ELF-1 (cell line): ENCODE results near the gene PKD1L1.
"Not testable (repeated sequence)": the region's sequence is repeated elsewhere in the genome, so short reads cannot be mapped to it uniquely, and the experiment has no call there.

Experiments used
- DNase-seq: peaks from one replicate; pipeline ENCODE4 v3.0.0-alpha.2; 2016; ENCODE audit warnings: low read depth, low spot score

The PKD1L1 gene

DNA sequence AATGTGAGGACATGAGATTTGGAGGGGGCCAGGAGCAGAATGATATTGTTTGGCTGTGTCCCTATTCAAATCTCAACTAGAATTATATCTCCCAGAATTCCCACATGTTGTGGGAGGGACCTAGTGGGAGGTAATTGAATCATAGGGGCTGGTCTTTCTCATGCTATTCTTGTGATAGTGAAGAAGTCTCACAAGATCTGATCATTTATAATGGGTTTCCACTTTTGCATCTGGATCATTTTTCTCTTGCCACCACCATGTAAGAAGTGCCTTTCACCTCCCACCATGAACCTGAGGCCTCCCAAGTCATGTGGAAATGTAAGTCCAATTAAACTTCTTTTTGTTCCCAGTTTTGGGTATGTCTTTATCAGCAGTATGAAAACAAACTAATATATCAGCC lies 153.1 kb downstream of the PKD1L1 start:
- DNase-seq = not testable (repeated sequence)

DNA sequence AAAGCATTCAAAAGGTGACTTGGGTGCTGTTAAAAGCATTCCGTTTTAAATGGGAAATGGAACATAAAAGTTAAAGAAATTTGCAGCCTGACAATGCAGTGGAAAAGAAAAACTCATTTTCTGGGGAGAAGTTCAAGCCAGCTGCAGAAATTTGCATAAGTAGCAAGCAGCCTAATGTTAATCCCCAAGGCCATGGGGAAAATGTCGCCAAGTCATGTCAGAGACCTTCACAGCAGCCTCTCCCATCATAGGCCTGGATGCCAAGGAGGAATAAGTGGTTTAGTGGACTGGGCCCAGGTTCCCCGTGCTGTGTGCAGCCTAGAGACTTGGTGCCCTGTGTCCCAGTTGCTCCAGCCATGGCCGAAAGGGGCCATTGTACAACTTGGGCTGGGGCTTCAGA lies 154.2 kb downstream of the PKD1L1 start:
- no peak for DNase-seq

DNA sequence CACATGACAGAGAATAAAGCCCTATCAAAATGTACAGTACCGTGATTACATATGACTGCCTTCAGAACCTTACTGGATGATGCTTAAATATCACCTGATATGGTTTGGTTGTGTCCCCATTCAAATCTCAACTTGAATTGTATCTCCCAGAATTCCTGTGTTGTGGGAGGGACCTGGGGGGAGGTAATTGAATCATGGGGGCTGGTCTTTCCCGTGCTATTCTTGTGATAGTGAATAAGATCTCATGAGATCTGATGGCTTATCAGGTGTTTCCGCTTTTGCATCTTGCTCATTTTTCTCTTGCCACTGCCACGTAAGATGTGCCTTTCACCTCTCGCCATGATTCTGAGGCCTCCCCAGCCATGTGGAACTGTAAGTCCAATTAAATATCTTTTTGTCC lies 155.1 kb downstream of the PKD1L1 start:
- DNase-seq = not testable (repeated sequence)

DNA sequence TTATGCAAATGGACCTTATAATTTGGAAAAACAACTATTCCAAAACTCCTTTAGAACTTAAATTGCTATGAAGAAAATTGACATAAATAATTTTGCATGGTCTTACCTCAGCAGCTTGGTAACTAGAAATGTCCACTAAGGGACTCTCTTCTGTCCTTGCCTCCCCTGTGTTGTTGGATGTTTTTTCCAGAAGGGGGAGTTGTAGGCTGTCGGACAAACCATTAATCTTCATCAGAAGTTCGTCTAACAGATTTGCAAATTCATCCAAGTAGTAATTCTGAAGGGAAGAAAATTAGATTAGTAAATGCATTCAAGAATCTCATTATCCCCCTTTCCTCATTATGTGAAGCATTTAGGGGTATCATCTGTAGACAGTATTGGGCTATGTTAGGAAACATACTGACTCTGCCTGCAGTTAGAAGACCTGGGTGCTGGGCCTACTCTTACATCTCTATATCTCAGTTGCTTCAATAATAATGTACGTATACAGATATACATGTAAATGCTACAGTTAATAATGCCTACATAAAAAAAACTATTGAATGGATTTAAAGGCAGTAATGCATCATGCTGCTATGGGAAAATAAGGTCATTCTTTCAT lies 155.6 kb downstream of the PKD1L1 start:
- DNase-seq = no peak

DNA sequence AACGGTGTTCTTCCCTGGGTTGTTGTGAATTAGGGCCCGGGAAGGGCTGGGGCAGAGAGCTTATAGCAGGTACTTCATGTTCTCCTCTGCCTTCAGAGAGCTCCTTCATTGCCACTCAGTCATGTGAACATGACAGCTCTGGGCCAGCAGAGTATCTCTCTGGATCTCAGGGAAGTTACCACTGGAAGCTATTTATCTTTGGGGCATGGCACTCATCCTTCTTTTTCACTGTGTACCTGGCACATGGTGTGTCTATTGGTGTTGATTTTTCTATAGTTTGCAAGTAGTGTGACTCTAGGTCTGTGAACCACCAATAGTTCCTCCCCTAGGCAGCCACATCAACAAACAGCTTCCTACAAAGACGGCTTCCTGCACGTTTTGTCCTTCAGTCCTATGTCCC lies 156.6 kb downstream of the PKD1L1 start:
- no peak for DNase-seq

DNA sequence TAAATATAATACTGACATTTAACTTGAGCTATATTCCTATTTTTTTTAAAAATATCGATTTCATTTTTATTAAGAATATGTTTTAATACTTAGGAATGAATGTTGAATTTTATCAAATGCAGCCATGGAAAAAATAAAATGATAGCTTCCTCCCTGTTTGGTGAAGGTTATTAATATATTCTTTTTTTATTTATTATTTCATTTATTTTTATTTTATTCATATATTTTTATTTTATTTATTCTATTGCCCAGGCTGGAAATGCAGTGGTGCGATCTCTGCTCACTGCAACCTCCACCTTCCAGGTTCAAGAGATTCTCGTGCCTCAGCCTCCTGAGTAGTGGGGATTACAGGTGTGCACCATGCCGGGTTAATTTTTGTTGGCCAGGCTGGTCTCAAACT lies 160.2 kb downstream of the PKD1L1 start:
- no peak for DNase-seq

DNA sequence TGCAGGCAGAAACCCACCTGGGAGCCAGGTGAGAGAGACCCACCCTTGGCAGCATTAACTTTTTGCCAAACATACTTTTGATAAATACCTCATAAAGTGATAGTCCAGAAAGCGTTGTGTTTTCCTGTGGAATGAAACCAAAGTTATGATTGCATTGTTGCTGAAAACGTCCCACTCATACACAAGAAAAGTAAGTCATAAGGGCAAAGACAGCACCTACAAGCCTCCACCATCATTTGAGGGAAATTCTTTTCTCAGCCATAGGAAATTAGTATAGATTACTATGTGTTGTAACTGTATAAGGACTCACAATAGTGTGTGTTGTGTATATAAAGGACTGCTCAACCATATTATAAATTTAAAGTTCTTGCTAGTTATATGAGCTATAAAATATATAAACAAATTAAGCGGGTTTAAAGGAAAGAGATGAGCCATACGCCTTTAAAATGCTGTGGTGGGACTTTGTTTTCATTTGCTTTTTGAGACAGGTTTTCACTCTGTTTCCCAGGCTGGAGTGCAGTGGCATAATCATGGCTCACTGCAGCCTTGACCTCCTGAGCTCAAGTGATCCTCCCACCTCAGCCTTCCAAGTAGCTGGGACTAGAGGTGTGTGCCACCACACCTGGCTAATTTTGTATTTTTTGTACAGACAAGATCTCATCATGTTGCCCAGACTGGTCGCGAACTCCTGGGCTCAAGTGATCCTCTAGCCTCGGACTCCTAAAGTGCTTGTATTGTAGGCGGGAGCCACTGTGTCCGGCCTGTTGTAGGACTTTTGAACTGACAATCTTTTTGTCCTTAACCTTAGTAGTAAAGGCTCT lies 160.8 kb downstream of the PKD1L1 start:
- DNase-seq = no peak

DNA sequence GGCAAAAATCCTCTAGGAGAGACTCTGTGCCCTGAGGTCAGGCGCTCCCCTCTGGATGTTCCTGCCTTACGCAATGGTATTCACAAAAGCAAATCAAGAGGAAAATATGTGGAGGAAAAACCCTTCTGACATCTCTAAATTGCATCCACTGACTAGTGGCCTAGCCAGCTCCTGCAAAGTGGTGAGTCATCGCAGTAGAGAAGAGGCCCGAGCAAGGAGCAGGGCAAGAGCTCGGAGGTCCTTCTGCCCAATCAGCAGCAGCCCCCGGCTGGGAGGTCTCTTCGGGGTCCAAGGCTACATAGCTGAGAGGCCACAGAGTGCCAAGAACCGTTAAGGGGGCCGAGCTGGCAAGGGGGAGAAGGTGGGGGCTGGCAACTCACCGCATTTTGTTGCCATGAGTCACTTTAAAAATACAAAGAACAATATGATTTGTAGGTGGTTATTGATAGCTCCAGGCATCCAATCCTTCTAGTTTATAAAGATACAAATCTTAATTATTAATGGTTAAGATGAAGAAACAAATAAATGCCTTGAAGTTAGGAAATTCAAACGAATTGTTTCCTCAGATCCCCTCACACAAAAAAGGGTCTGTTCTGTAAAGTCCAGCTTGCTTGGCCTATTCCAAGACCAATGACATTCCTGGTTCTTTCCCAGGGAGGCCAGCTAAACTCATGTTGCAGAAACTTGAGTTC lies 161.6 kb downstream of the PKD1L1 start:
- peak; percentile 76 for DNase-seq

DNA sequence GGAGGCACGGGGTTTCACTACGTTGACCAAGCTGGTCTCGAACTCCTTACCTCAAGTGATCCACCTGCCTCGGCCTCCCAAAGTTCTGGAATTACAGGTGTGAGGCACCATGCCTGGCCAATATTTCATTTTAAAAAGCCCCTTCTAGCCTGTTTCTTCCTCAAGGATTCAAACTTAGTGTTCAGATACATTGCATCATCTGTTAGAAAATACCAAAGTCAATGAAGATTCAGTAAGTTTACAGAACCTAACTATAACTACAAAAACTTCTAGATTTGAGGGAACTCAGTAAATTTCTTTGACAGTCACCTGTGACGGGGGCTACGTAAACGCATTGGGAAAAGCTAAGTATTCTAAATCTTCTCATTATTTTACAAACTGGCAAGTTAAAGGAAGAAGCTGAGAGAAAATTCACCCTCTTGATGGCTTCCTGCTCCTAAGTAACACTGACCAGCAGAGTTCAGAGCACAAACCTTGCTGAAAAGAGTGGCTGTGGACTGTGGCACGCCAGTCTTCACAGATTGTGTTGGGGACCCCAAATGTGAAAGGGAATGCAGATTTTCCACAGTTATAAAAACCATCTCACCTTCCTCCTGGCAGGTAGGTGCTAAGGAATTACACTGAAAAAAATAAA lies 162.2 kb downstream of the PKD1L1 start:
- DNase-seq = no peak

DNA sequence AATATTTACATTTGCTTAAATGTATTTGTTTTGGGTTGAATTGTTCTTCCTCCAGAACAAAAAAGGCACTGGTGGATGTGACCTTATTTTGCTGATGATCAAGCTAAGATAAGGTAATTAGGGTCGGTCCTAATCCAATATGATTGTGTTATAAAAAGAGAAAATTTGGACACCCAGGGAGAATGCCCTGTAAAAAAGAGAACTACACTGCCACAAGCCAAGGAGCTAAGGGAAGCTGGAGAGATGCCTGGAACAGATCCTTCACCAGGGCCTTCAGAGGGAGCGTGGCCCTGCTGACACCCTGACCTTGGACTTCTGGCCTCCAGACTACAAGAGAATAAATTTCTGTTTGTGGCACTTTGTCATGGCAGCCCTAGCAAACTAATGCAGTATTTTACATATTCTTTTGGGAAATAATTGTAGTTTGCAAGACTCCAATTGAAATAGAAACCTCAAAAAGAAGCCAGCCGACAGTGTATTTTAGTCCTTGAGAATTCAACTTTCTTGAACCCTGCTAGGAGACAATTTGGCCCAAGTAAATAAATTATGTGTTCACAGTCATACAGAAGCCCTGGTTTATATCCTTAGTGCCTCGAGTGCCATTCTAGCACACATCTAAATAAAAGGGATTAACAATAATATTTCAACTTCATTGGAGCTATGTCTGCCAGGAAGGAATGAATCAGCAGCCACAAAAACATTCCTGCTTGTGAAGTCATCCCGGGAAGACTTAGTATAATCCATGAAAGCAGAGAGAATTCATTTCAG lies 164.6 kb downstream of the PKD1L1 start:
- DNase-seq = no peak

DNA sequence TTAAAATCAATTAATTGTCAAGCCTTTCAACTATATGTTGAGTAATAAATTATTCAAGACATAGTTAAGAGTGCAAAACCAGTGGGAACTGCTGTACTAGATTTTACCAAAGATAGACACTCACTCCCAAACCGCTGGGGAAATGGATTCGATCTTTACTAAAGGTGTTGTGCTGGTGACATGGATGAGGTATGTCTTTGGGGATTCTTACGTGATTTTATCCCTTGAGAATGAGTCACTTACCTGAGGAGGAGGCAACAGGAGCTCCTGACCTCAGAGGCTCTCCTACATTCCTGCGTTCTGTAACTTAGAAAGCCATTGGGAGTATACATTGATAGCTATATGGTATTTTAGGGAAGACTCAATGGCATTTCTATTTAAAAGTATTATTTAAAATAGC lies 165.5 kb downstream of the PKD1L1 start:
- no peak for DNase-seq

DNA sequence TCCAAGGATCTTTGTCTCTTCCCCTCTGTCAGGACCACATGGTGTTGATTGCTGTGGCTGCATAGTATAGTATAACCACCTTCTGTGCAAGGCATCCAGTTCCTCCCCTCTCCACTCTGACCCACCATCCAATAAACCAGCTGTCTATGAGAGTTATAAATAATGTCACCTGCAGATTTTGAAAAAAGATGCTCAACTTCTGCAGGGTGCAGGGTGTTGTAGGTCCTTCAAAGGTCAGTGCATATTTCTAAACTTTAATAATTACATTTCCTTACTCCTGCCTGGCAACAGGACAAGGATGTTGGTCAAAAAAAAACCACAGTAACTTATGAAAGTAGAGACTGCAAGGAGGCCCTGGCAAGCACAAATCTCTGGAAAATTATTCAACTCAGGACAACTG lies 166.2 kb downstream of the PKD1L1 start:
- no peak for DNase-seq

DNA sequence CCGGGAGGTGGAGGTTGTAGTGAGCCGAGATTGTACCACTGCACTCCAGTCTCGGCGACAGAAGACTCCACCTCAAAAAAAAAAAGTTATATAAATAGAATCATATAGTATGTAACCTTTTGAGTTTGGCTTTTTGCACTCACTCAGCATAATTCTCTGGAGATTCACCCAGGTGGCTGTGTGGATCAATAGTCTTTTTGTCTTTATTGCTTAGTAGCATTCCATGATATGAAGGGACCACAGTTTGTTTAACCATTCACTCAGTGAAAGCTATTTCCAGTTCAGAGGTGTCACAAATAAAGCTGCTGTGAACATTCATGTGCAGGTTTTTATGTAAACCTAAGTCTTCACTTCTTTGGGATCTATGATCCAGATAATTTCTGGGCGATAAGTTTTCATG lies 167.7 kb downstream of the PKD1L1 start:
- no peak for DNase-seq

DNA sequence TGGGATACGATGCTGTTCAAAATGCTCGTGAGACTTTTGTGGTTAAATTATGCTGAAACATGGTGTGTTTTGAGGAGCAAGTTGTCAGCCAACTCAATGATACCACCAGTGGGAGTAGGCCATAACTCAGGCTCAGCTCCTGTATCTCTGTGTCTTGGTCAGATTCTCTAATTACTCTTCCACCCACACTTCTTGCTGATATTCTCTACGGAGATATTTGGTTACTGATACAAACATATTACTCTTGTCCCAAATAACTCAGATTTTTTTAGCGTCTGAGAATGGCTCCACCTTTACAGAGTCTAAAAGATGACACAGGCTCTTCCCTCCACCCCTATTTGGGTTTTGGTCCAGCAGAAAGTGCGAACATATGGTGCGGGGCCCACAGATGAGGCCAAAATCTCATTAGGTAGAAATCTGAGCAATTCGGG lies 168.9 kb downstream of the PKD1L1 start:
- DNase-seq = no peak

DNA sequence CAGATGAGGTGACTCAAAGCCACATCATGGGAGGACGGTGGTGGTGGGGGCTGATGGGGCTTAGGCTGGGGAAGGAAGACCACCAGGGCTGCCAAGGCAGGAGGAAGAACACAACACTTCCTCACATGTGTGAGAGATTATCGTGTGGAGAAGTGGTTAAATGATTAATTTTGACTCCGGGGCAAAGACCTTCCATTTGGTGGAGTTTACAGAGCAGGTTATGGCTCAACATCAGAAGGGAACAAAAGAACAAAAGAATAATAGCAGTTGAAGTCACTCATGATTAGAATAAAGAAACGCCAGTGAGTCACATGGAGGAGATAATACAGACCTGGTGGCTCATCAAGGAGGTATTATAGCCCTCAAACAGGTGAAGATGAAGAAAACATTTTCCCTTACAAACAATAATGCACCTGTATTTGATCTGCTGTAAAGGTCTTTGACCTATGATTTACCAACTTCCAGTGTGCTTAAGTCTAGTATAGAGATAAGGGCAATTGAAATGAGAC lies 170.1 kb downstream of the PKD1L1 start:
- DNase-seq = no peak

DNA sequence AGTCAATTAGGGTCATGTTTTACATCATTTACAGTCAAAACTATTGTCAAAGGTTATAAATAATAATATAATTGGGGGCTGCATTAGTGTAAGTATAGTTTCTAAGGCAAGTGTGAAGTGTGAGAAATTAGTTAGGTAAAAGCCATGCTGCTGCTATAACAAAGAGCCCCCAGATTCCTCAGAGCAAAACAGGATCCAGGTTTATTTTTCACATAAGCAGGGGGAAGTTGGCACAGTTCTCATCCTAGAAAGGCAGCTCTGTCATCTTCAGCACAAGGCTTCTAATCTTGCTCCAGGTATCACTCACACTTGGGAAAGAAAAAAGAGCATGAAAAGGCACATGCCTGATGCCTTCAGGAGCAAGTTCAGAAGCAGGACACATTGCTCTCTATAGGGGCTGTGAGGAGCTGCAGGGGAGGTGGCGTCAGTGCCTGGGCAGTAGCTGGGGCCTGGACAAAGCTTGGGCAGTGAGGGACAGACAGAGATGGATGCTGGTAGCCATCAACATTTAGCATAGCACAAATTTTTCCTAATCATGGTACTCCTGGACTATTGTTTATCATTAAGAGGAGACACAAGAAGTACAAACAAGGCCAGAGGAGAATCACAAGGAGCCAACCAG lies 170.6 kb downstream of the PKD1L1 start:
- DNase-seq = no peak

DNA sequence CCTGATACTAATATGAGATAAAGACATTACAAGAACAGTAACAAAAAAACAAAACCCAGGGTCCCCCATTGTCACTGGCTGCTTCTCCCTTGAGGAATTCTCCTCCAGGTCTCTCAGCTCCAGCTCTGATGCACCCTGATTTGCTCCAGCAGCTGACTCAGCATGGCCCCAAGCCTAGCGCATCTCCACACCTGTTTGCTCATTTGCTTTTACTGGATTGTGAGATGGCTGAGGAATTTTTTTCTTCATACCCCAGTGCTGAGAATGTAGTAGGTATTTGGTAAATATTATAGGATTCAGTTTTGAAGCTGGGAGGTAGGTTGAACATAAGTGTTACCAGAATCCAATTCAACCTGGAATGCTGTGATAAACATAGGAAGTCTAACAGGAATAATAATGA lies 171.9 kb downstream of the PKD1L1 start:
- DNase-seq = no peak

DNA sequence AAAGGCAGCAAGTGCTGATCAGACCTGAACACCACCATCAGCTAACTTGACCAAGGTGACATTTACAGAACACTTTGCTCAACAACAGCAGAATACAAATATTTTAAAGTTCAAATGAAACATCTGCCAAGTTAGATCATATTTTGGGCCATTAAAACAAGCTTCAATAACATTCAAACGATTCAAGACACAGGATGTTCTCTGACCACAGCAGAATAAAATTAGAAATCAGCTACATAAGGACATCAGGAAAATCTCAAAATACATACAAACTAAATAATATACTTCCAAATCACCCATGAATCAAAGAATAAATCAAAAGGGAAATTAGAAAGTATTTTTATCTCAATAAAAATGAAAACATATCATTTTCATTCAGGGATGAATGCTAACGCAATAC lies 173.0 kb downstream of the PKD1L1 start:
- no peak for DNase-seq

DNA sequence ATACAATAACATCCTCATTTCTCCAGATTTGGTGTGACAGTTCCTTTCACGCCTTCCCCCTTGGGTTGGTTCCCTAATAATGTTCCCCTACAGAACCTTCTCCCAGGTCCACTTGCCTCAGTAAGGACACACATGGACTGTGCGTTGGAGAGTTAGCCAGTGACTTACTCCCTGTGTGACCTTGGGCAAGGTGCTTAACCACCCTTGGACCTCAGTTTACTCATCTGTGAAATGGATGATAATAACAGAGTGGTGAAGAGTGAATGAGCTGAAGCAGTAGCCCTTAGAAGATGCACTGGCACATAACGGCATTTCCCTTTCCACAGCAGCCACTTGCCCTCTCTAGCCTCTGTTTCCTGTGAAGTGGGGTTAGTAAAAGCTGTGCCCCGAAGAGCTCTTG lies 175.8 kb downstream of the PKD1L1 start:
- DNase-seq = no peak

DNA sequence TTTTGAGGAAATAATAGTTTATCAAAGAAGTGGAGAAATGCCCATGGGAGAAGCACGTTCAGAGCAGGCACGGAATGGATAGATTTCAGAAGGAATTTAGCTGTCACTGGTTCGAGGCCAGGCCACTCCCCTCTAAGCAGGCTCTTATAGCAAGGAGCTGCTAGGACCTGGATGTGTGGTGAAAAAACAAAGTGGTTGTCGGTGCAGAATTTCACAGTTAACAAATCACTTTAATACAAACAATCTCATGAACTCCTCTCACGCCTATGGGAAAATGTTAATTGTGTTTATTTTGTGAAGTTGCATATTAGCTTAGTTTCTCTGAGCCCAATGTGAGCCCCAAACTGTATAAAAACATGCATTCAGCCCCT lies 176.3 kb downstream of the PKD1L1 start:
- no peak for DNase-seq
